Measurements from ENCODE around the gene ETS1. TPM values are rescaled to one million over a fixed set of nuclear protein-coding genes. Genes with fewer than 3 reads are reported as not detected.

ETS1 gene
- polyA plus RNA-seq, 1 donor from 2014 or later: 0.42 TPM

GRCh38 chr11:128563942-128564641 lies 23.3 kb downstream of the ETS1 start:
- Histone ChIP-seq H3K4me3 (ENCODE audit: low read length) (no peak overlapping the region), H4K20me1 (ENCODE audit: insufficient read depth) (no peaks in the 10 kb centered on the region), H3K27me3 (ENCODE audit: insufficient read depth, low read depth, low read length) (peaks cover 5% of the 10 kb centered on the region), H3K36me3 (ENCODE audit: insufficient read depth, low read length) (no peaks in the 10 kb centered on the region), H3K79me2 (replicated peaks; ENCODE audit: insufficient read depth, low read length) (no peaks in the 10 kb centered on the region), H3K27ac (ENCODE audit: low read length) (no peak overlapping the region), H3K9me3 (ENCODE audit: low read length) (no peaks in the 10 kb centered on the region), H3K4me2 (ENCODE audit: low read length) (no peak overlapping the region), H3K9ac (ENCODE audit: low read length) (no peak overlapping the region), H3F3A (ENCODE audit: insufficient read depth, low read length, poor library complexity, severe bottlenecking) (no peaks in the 10 kb centered on the region), H2AFZ (ENCODE audit: low read depth, low read length) (no peak overlapping the region), H3K9me2 (ENCODE audit: insufficient read depth, low read length) (no peaks in the 10 kb centered on the region)
- TF ChIP-seq EP300 (conservative IDR thresholded peaks at IDR 0.05; ENCODE audit: poor library complexity, severe bottlenecking) (no peak), POLR2AphosphoS5 (IDR thresholded peaks at IDR 0.05) (no peak), RAD21 (conservative IDR thresholded peaks at IDR 0.05) (no peak), TAF1 (IDR thresholded peaks at IDR 0.05; ENCODE audit: low read depth) (no peak), MXI1 (conservative IDR thresholded peaks at IDR 0.05; ENCODE audit: poor library complexity, severe bottlenecking) (no peak), EZH2 (IDR thresholded peaks at IDR 0.05; ENCODE audit: borderline replicate concordance, insufficient read depth, low read length, poor library complexity, severe bottlenecking) (no peak), SMC3 (conservative IDR thresholded peaks at IDR 0.05; ENCODE audit: poor library complexity) (no peak), REST (IDR thresholded peaks at IDR 0.05; ENCODE audit: borderline replicate concordance) (no peak), CTCF (IDR thresholded peaks at IDR 0.05; ENCODE audit: poor library complexity, severe bottlenecking) (no peak)

- Histone ChIP-seq H3K4me3 (ENCODE audit: low read length) (no peak overlapping the region), H4K20me1 (ENCODE audit: insufficient read depth) (no peaks in the 10 kb centered on the region), H2AFZ (ENCODE audit: low read depth, low read length) (no peak overlapping the region), H3K9me2 (ENCODE audit: insufficient read depth, low read length) (no peaks in the 10 kb centered on the region), H3K79me2 (replicated peaks; ENCODE audit: insufficient read depth, low read length) (no peaks in the 10 kb centered on the region), H3K4me2 (ENCODE audit: low read length) (no peak overlapping the region), H3K9ac (ENCODE audit: low read length) (no peak overlapping the region), H3F3A (ENCODE audit: insufficient read depth, low read length, poor library complexity, severe bottlenecking) (no peaks in the 10 kb centered on the region), H3K27ac (ENCODE audit: low read length) (no peak overlapping the region), H3K36me3 (ENCODE audit: insufficient read depth, low read length) (no peaks in the 10 kb centered on the region), H3K27me3 (ENCODE audit: insufficient read depth, low read depth, low read length) (peaks cover 5% of the 10 kb centered on the region), H3K9me3 (ENCODE audit: low read length) (no peaks in the 10 kb centered on the region)
- no peak for TF ChIP-seq REST (IDR thresholded peaks at IDR 0.05; ENCODE audit: borderline replicate concordance)
- TF ChIP-seq TAF1 (IDR thresholded peaks at IDR 0.05; ENCODE audit: low read depth): no peak
- TF ChIP-seq SMC3 (conservative IDR thresholded peaks at IDR 0.05; ENCODE audit: poor library complexity): no peak
- no peak for TF ChIP-seq EP300 (conservative IDR thresholded peaks at IDR 0.05; ENCODE audit: poor library complexity, severe bottlenecking)
- TF ChIP-seq EZH2 (IDR thresholded peaks at IDR 0.05; ENCODE audit: borderline replicate concordance, insufficient read depth, low read length, poor library complexity, severe bottlenecking): no peak
- TF ChIP-seq POLR2AphosphoS5 (IDR thresholded peaks at IDR 0.05): no peak
Measured at GRCh38 chr11:128563308-128563707, 24.1 kb downstream of the ETS1 start.
